ENCODE measurements around the gene LRAT.

Gene LRAT

DNA sequence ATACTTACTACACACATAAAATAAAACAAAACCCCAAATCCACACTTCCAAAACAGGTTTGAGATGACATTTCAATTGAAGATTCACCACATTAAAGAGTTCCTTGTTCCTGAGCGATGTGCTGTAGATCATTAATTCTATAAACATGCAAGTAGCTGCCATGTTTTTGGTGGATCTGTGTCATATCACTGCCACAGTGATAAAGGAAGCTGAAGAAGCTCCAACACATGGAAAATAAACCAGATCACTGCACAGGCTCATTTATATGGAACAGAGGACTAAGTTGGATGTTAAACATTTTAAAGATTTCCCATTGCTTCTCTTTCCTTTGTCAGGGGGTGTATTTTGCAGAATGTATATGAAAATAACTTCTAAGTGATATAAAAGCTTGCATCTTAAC is 34.5 kb downstream of the LRAT start:
- DNase-seq (ENCODE audit: low spot score), result no peak

DNA sequence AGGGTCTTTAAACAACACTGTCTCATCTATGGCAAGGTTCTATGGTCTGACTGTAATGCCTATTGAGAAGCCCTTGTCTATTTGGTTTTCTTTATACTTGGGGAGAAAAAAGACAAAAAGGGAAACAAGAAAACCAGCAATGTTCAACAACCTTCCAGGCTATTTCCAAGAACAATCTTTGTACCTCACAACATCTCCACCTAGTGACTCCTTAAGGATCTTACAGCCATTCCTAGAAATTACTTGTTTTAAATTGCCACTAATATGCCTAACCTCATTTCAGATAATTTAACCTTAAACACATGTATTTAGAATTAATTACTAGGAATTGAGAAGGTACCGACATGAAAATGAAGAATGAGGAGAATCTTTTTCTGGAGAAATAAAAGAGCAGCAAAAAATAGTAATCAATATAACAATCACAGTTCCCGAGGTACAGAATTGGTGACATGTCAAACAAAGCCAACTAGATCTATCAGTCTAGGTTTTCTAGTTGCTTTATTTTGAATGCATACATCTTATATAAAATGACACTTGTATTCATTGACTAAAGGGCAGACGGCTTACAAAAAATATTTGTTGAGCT is 35.7 kb downstream of the LRAT start:
- DNase-seq (ENCODE audit: low spot score), result no peak

DNA sequence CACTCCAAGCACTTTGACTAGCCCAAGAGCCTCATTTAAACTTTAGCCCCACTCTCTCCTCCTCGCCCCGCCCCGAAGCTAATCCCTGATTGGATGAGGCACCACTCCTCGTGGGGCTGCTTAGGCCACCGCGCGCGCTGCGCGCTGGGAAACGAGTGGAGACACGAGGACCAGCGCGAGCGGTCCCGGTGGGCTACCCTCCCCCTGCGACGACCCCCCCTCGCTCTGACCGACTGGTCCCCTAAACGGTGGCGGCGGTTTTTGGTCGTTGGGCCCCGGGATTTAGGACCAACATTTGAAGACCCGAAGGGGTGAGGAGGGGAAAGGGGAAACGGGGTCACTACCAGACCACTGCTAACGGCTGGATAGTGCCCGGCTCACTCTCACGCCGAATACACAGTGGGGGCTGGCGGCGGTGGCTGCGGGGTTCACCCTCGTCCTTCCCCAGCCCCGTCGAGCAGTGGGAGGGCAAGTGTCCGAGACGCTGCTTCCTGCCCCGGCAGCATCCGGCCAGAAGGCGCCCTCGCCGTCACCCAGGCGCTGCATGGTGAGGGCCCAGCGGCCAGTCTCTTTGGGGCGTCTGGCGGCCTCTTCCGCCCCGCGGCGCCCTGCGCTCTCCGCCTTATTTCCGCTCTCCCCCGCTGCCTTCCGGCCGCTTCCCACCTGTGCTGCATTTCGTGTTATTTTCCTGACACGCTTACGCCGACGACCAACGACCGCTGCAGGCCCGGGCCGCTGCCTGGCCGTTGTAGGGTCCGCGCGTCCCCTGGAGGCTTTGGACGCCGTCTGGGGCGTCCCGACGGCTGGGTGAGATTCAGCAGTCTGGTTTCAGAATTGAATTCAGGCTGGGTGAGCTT is 37.6 kb downstream of the LRAT start, which contains the start of gene RBM46:
Gene RBM46, plus strand, starts transcription at position 147 of the 857 bp plus-strand sequence. CDS start 15,481 bp downstream, outside the sequence.
- no peak for DNase-seq (ENCODE audit: low spot score)

DNA sequence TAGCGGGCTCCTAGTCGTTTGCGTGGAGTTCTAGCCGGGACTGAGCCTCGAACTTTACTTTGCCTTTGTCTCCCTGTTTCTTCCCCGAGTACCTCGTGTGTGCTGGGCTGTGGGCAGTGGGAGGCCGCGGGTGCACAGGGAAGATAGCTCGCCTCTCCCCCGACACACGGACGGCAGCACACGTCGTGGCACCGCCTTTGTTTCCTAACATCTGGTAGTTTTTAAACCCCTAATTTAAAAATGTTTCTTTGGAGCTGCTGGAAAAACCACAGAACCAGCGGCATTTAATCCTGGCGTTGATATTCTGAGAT is 38.1 kb downstream of the LRAT start:
- no peak for DNase-seq (ENCODE audit: low spot score)

Data from germinal center (tissue), 1 donor.